SK-N-MC (cell line): ENCODE results near the gene DPYD.

ENCODE experiments used
- EZH2 ChIP-seq: fragments of 200-600 bp; sonication (generic); IDR thresholded peaks from one replicate; pipeline ENCODE4 v1.6.1; 2017; ENCODE audit warnings: antibody characterized with exemption
- POLR2AphosphoS5 ChIP-seq: IDR thresholded peaks from 2 replicates; pipeline ENCODE4 v1.6.1; 2012; ENCODE audit warnings: mild to moderate bottlenecking, low read depth, low read length, borderline replicate concordance

DNA sequence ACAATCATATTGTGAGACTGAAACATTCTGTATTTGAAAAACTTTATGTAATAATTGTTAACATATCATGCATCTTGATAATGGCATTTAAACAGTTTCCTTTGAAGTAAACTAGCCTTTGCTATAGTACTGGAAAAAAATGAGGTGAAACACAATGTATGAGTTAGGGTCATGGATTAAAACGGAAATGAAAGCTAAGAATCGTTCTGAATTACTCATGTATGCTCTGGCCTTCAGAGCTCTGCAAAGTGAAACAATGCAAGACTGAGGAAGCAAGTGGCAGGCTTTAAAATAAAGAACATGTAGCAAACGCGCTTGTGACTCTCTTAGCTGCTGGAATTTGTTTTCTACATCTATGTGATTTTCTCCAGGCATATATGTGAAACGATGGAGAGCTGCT, 317.1 kb downstream of the DPYD start:
- TF ChIP-seq POLR2AphosphoS5 (no peak), EZH2 (no peak)
